Sciatic nerve (tissue), 2 donors: ENCODE data around the gene CORO2A. TPM values are rescaled to one million over a fixed set of nuclear protein-coding genes. Genes with fewer than 3 reads are reported as not detected.

ENCODE experiments used
- ATAC-seq: fragments of 200-7000 bp; cut with Tn5 transposase; one replicate; pipeline ENCODE4 v1.9.1; 2020; ENCODE audit warnings: mild to moderate bottlenecking, moderate library complexity
- DNase-seq: peaks from one replicate; pipeline ENCODE4 v3.0.0-alpha.2; 2020; ENCODE audit warnings: low spot score
- intact Hi-C: fragments of 100-400 bp; cut with DNase I; formaldehyde crosslinking; loops from one replicate; pipeline ENCODE4 v1.14.2; 2022
- total RNA-seq: library from RNA; stranded (reverse); fragmentation: NEBNext Ultra II Directional; extraction: Animal tissue kit (Norgen Biotek cat#: 25700); gene quantifications from one replicate; pipeline ENCODE4 v1.2.1, GENCODE V29; 2021
- donor health status: DM: no; HTN: no; CAD: no.
- donor health status: DM: no; HTN: no; CAD: no.

CORO2A gene
- total RNA-seq, 1 donor from 2014 or later, result 3.7 TPM

GRCh38 chr9:98222885-98223691, 30.7 kb upstream of the CORO2A start:
- DNase-seq (no peak), ATAC-seq (peak; percentile 90)
- intact Hi-C loops, result no loop called here

DNA sequence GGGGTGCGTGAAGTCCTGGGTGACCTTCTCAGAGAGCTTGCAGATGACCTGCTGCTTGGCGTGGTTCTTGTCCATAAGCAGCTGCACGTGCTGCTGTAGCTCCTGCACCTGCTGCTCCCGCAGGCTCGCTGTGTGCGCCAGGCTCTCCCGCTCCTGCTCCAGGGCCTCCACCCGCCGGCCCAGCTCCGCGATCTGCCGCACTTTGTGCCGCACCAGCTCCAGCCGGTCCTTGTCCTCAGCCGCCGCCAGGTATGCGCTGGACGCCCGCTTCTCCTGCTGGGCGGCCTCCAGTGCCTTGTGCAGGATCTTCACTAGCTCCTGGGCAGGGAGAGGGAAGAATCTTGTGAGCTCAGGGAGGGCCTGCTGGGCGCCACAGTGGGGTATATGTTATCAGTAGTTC, 28.5 kb upstream of the CORO2A start:
- ATAC-seq, result no peak
- DNase-seq, result no peak
- intact Hi-C loops, result no loop called here

DNA sequence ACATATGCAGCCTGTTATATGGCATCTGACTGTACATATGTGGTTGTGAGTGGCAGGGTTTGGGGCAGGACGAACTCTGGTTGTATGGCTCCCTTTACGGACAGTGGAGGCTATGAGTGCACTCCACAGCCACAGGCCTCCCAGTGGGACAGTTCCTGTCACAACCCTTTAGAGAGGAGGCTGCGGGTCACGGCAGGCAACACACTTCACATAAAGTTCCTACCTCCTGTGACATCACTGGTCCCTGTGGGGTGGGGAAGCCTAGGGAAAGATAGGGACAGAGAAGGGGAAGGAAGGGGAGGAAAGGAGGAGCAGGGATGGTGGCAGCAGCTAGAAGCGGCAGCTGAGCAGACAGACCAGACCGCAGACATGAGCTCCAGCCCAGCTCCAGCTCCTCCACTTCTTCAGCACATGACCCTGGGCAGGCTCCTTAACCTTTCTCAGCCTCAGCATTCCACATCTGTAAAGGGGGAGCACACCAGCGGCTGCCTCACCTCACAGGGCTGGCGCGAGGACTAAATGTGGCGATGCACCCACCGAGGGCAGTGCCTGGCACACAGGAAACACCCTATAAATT, 27.4 kb upstream of the CORO2A start:
- DNase-seq (no peak), ATAC-seq (no peak)
- intact Hi-C loops, result no loop called here

- intact Hi-C loops, result no loop called here
- DNase-seq, result no peak
- ATAC-seq, result no peak
Measured at GRCh38 chr9:98219364-98219716, 26.9 kb upstream of the CORO2A start.

GRCh38 chr9:98218562-98219363, 26.3 kb upstream of the CORO2A start:
- no peak for ATAC-seq
- intact Hi-C loops, result no loop called here

GRCh38 chr9:98217255-98217654, 24.8 kb upstream of the CORO2A start:
- ATAC-seq (no peak), DNase-seq (no peak)
- intact Hi-C loops, result no loop called here

More at GRCh38 chr9:98218562-98219363, 26.3 kb upstream of the CORO2A start:
- no peak for DNase-seq

- intact Hi-C loops, result no loop called here
- DNase-seq (no peak), ATAC-seq (no peak)
Measured at GRCh38 chr9:98216391-98216790, 24.0 kb upstream of the CORO2A start.

DNA sequence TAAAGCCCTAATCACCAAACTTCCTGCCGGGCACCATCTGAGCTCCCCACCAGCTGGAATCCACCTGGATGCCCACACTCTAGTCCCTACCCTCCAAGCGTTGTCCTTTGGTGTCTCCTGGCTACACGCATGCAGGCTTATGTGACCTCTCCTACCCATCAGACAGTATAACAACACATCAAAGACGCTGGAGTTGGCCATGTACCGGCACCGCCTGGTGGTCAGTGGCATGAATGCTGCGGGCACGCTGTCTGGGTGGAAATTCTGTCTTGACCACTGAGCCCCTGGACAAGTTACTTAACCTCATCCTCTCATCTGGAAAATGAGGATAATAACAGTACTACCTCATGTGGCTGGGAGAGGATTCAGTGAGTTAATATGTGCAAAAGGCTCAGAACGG, 23.4 kb upstream of the CORO2A start:
- no peak for ATAC-seq
- DNase-seq, result no peak
- intact Hi-C loops, result no loop called here

- DNase-seq (no peak), ATAC-seq (no peak)
- intact Hi-C loops, result no loop called here
Measured at GRCh38 chr9:98215271-98215670, 22.8 kb upstream of the CORO2A start.

DNA sequence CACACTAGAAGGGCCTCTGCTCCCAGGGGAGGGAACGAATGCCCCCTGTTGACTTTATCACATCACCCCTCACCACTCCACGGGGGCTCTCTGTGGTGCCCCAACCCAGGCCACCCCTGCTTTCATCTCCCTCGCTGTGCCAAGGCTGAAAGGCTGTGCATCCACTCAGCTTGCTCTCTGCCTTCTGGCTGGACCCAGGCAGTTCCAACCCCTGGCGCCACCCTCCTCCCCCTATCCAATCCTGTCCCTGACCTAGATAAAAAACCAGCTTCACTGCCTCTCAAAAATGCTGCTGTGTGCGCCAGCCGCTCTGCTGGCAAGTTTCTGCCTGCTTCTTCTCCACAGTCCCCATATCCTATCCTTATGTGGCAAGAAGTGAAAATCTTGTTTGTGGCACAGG, 22.4 kb upstream of the CORO2A start:
- DNase-seq (no peak), ATAC-seq (no peak)
- intact Hi-C loops, result no loop called here

- ATAC-seq (no peak), DNase-seq (no peak)
- intact Hi-C loops, result no loop called here
Measured at GRCh38 chr9:98211260-98211659, 18.8 kb upstream of the CORO2A start.

DNA sequence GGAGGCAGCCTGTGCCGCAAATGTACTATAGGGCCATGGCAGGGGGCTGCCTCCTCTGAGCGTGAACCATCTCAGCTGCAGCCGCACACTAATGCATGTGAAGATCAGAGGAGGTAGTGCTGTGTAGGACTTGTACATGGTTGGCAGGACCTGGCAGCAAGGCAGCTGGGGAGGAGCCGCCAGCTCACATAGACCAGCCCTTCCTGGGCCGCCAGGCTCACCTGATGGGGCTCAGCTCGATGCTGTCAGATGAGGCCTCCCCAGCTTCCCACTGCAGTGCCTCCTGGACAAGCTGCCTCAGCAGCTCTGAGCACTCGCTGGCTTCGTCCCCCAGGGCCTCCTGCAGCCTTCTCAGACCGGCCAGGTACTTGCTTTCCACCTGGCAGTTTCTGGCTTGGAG, 18.0 kb upstream of the CORO2A start:
- intact Hi-C loops, result no loop called here
- no peak for DNase-seq
- ATAC-seq, result no peak

GRCh38 chr9:98209530-98209929, 17.1 kb upstream of the CORO2A start:
- no peak for DNase-seq
- intact Hi-C loops, result loop anchor here (10.0 kb wide), 1 partner anchor 135 kb away; no protein-coding TSS in a partner anchor
- ATAC-seq, result no peak

GRCh38 chr9:98208635-98209034, 16.2 kb upstream of the CORO2A start:
- intact Hi-C loops, result loop anchor here (10.0 kb wide), 1 partner anchor 134 kb away; no protein-coding TSS in a partner anchor
- DNase-seq (no peak), ATAC-seq (no peak)

DNA sequence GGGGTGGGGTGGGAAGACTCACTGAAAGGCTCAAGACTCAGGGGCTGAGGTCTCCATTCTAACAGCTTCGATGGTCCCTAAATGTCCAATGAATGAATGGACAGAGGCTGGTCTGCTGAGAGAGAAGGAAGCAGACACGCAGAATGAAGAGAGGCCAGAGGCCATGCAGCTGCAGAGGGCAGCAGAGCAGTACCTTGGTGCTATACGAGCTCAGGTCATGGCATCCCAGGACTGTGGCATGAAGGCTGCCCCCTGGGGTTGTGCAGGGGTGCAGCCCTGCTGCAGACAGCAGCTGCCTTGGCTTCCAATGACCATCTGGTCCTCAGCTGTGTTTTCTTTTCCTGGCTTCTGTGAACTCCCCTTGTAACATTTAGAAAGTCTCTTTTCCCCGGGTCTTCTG, 15.2 kb upstream of the CORO2A start:
- ATAC-seq (peak; percentile 61), DNase-seq (no peak)
- intact Hi-C loops, result loop anchor here (10.0 kb wide), 1 partner anchor 133 kb away; no protein-coding TSS in a partner anchor

DNA sequence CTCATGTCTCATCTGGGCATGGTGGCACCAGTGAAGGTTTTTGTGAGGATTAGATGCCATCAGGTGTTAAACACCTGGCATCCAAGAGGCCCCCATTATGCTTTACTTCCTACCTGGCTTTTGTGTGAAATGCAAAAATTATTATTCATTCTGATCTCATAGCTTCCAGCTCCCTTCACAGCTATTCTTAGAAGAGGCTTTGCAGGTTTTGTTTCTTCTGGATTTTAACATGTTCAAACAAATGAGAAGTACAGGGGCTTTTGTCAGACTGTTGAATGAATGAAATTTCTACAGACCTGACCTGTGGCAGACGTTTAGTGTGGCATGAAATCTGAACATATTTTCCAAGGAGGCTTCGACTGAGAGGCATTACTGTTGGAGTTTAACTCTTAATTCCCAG, 14.3 kb upstream of the CORO2A start:
- no peak for ATAC-seq
- no peak for DNase-seq
- intact Hi-C loops, result loop anchor here (10.0 kb wide), 1 partner anchor 132 kb away; no protein-coding TSS in a partner anchor

GRCh38 chr9:98204692-98205091, 12.3 kb upstream of the CORO2A start:
- ATAC-seq (no peak), DNase-seq (no peak)
- intact Hi-C loops, result loop anchor here (10.0 kb wide), 1 partner anchor 130 kb away; no protein-coding TSS in a partner anchor

- ATAC-seq, result no peak
- intact Hi-C loops, result loop anchor here (10.0 kb wide), 1 partner anchor 128 kb away; no protein-coding TSS in a partner anchor
- no peak for DNase-seq
Measured at GRCh38 chr9:98203153-98203552, 10.7 kb upstream of the CORO2A start.

- intact Hi-C loops, result loop anchor here (10.0 kb wide), 1 partner anchor 127 kb away; no protein-coding TSS in a partner anchor
- ATAC-seq, result peak; percentile 42
Measured at GRCh38 chr9:98202252-98202651, 9.8 kb upstream of the CORO2A start.

DNA sequence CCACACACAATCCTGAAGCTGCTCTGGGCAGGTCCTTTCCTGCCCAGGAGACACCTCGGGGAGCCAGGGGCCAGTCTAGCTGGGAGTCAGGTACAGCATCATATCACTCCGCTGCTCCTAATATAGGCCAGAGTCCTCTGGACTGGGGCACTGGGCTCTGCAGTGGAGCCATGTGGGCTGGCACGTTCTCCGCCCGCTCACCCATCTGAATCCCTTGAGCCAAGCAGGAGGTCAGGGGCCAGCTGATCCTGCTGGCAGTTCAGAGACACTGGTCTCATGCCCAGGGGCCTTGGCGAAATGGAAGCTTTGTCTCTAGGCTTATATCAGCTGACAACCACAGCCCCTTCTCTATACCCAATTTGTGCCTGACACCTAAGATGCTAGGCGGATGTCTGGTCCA, 9.3 kb upstream of the CORO2A start:
- intact Hi-C loops, result loop anchor here (10.0 kb wide), 1 partner anchor 127 kb away; no protein-coding TSS in a partner anchor
- ATAC-seq, result no peak
- no peak for DNase-seq

More at GRCh38 chr9:98202252-98202651, 9.8 kb upstream of the CORO2A start:
- no peak for DNase-seq
